HG03039 (cell line): Measurements from ENCODE around the gene U2AF1.
"Not testable (repeated sequence)": the region's sequence is repeated elsewhere in the genome, so short reads cannot be mapped to it uniquely, and the experiment has no call there.

Source experiments
- ATAC-seq: cut with Tn5 transposase; IDR thresholded peaks from one replicate; pipeline ENCODE4 v1.9.1; 2021; ENCODE audit warnings: mild to moderate bottlenecking, moderate library complexity; ENCODE audit not compliant: unreplicated experiment

U2AF1 gene

GRCh38 chr21:43082587-43083300 lies 24.6 kb downstream of the U2AF1 start:
- not testable (repeated sequence) for ATAC-seq

- not testable (repeated sequence) for ATAC-seq
Measured at GRCh38 chr21:43076643-43077042, 30.7 kb downstream of the U2AF1 start.

- ATAC-seq = not testable (repeated sequence)
Measured at GRCh38 chr21:43076023-43076637, 31.2 kb downstream of the U2AF1 start.

- not testable (repeated sequence) for ATAC-seq
Measured at GRCh38 chr21:43075170-43076022, 32.0 kb downstream of the U2AF1 start, which contains the start of gene CBS. Gene CBS (minus strand): TSS chr21:43075835. CDS start chr21:43072193, 3,642 bp downstream.

GRCh38 chr21:43074401-43075169 lies 32.8 kb downstream of the U2AF1 start:
- ATAC-seq = not testable (repeated sequence)

- ATAC-seq = not testable (repeated sequence)
Measured at GRCh38 chr21:43072742-43073141, 34.6 kb downstream of the U2AF1 start.

GRCh38 chr21:43069682-43070081 lies 37.7 kb downstream of the U2AF1 start:
- not testable (repeated sequence) for ATAC-seq

- not testable (repeated sequence) for ATAC-seq
Measured at GRCh38 chr21:43068065-43068464, 39.3 kb downstream of the U2AF1 start.

- ATAC-seq = not testable (repeated sequence)
Measured at GRCh38 chr21:43066690-43067089, 40.7 kb downstream of the U2AF1 start.

- ATAC-seq = not testable (repeated sequence)
Measured at GRCh38 chr21:43065991-43066390, 41.4 kb downstream of the U2AF1 start.

- ATAC-seq = not testable (repeated sequence)
Measured at GRCh38 chr21:43064265-43064917, 43.0 kb downstream of the U2AF1 start.

- ATAC-seq = not testable (repeated sequence)
Measured at GRCh38 chr21:43062955-43063664, 44.3 kb downstream of the U2AF1 start.

- not testable (repeated sequence) for ATAC-seq
Measured at GRCh38 chr21:43053112-43053511, 54.3 kb downstream of the U2AF1 start.

GRCh38 chr21:43045876-43046821 lies 61.2 kb downstream of the U2AF1 start:
- ATAC-seq = not testable (repeated sequence)

- not testable (repeated sequence) for ATAC-seq
Measured at GRCh38 chr21:43045165-43045875, 62.0 kb downstream of the U2AF1 start.

GRCh38 chr21:43044547-43044946 lies 62.8 kb downstream of the U2AF1 start:
- not testable (repeated sequence) for ATAC-seq

- not testable (repeated sequence) for ATAC-seq
Measured at GRCh38 chr21:43043291-43043690, 64.1 kb downstream of the U2AF1 start.
